Islet of Langerhans (tissue), 1 donor: ENCODE measurements around the gene SCART1.
A peak's percentile ranks its signal among the peaks of the same experiment; 100 is the strongest.
"Not testable (repeated sequence)": the region's sequence is repeated elsewhere in the genome, so short reads cannot be mapped to it uniquely, and the experiment has no call there.

Source experiments
- FAIRE-seq: peaks from one replicate; lab custom pipeline; 2011; peaks lifted over from hg19 to GRCh38; lab: Jason Lieb, UNC

SCART1 gene

DNA sequence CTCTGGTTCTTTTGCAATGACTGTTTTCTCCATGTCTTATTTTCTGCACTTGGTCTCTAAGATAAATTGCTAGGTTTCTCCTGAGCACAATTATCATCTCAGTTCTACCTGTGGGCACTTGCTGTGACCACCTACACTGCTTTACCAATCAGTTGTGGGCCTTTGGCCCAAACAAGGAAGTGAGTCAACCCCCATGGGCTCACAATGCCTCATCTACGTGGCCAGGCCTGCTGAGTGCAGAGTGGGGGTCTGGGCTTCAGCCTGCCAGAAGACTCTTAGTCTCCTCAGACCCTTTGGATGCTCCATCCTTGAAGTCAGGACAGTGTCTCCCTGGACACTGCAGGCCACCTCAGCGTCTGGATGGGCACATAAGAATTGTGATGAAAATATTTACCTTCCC lies 20.3 kb downstream of the SCART1 start:
- no peak for FAIRE-seq

DNA sequence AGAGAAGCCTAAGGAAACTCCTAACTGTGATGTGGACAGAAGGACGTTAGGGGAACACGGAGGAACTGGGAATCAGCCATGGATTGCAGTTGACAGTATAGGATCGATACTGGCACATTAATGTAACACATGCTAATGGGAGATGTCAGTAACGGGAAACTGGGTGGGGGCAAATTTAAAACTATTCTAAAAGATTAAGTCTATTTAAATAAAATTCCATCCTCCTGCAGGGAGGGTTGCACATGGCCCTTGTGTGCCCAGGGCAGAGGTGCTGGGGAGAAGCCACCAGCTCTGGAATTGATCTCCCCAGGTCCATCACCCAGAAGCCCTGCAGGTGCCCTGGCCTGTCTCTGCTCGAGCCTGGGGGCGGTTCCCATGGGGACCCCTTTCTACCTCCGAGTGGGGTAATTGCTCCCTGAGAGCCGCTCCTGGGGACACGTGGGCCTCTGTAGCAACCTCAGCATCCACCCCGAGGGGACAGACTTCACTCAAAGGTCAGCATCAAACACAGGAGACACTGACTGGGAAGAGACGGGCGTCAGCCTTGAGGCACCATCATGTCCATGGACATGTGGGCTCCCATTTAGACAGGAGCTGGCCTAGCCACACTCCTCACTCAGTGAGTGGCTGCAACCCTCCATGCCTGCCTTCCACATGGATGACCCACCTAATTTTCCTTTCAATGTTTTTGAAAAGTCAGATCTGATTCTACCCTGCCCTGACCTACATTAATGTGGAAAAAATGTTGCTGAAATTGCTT lies 21.1 kb downstream of the SCART1 start:
- no peak for FAIRE-seq

DNA sequence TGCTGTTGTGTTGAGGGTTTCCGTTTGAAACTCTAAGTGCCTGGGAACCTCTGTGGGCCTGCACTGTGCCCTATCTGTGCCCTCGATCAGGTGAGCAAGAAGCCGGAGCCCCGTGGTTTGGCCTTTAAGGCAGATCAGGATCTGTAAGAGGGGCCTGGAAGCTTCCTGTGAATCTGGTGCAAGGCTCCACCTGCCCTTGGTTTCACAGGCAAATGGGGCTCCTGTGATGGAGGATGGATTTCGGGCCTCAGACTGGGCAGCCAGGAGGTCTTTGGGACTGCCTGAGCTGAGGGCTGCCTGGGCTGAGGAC lies 21.6 kb downstream of the SCART1 start:
- FAIRE-seq: no peak

DNA sequence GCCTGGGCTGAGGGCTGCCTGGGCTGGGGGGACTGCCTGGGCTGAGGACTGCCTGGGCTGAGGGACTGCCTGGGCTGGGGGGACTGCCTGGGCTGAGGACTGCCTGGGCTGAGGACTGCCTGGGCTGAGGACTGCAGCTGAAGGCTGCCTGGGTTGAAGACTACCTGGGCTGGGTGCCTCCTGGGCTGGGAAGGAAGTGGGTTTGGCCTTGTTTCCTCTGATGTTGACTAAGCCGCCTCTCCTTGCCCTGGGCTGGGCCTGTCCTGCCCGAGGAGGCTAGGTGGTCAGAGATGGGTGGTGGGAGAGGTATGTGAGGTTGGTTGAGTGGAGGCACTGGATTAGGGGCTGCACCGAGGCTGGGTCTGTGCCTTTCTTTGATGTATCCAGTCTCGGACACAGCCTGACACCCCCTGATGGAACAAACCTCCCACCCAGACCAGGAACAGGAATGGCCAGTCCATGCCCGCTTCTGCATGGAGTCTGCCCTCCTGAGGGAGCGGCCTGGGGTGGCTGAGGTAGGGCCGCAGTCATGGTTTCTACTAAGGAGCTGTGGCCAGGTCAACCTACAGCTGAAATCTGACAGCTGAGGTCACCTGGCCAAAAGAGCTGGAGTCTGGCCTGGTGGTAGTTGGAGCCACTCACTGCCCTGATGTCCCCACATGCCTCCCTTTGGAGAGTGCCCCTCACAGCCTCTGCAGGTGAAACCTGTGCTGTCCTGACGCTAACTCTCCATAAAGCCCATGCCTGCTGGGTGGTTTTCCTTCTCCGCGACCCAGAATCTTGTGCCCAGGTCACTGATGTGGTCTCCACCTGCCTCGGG lies 22.3 kb downstream of the SCART1 start:
- no peak for FAIRE-seq

DNA sequence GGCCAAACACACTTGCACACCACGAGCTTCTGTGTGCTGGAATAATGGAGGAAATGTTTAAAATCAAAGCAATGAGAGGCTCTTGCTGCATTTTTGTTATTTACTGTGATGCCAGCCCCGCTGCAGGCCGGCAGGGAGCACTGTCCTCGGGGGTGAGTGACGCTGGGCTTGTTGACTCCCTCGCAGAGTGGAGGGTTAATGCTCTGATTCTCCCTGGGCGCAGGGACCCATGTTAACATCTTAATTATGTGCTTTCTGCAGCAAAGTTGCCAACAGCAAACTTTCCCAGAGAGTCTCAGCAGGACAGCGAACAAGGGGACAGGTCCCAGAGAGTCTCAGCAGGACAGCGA lies 22.9 kb downstream of the SCART1 start:
- FAIRE-seq: no peak

DNA sequence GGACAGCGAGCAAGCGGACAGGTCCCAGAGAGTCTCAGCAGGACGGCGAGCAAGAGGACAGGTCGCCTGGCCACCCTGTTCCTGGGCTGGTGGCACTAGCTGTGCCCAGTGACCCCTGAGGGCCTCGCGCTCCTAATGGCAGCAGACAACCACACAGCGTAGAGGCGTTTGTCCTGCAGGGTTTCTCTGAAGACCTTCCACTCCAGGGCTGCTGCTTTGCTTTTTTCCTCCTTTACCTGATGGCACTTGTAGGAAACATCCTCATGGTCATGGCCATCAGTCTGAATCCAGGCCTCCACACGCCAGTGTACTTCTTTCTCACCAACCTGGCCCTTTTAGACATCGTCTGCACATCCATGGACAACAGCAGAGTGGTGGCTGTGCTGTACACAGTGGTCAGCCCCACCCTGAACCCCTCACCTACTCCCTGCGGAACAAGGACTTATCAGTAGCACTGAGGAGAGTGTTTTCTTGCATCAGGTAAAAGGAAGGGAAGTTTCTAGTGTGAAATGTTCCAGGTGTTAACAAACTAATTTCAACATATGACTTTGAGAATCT lies 27.4 kb downstream of the SCART1 start:
- FAIRE-seq: no peak

DNA sequence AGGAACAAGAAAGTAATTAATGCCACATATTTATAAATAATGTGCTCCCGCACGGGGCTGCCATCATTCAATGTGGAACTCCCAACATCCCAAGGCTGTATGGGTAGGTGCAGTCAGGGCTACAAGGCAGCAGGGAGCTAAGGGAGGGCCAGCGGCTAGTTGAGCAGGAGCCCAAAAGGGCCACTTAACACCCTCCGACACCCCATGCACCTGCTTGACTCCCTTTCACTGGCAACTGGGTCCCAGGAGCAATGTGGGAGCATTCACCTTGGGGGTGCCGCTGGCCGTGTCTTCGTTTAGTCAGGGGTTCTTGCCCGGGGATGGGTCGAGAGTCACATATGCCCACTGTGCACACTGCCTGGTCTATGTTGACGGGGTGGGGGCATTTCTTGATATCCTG lies 27.9 kb downstream of the SCART1 start:
- FAIRE-seq: no peak

DNA sequence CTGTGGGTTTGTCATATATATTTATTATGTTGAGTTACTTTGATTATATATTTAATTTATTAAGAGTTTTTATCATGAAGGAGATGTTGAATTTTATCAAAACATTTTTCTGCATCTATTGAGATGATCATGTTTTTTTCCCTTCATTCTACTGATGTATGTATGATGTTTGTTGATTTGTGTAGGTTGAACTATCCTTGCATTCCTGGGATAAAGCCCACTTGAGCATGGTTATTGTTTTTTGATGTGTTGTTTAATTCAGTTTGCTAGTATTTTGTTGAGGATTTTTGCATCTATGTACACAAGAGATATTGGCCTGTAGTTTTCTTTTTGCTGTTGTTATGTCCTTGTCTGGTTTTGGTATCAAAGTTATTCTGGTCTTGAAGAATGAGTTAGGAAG lies 31.1 kb downstream of the SCART1 start:
- no peak for FAIRE-seq

DNA sequence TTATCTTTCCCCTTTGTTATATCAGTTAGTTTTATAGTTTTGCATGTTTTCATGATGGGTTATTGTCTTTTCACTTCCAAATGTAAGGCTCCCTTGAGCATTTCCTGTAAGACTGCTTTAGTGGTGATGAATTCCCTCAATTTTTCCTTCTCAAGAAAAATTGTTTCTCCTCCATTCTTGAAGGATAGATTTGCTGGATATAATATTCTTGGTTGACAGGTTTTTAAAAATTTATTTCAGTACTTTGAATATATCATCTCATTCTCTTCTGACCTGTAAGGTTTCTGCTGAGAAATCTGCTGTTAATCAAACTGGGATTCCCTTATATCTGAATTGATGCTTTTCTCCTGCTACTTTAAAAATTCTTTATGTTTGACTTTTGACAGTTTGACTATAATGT lies 33.3 kb downstream of the SCART1 start:
- no peak for FAIRE-seq

DNA sequence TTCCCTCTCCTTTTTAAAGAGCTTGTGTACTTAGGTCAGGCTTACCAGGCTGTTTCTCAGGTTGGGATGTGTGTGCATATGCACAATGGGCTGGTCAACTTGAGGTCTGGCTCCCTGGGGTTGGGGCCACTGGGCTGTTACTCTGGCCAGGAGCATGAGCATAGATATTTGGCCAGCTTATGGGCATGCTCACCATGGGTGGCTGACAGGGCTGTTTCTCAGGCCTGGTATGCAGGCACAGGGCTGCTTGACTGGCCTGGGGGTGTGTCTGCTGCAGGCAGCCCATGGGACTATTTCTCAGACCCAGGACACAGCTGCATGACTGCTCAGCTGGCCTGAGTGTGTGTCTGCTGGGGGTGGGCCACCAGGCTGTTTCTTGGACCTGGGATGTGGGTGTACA lies 34.6 kb downstream of the SCART1 start:
- FAIRE-seq: no peak

DNA sequence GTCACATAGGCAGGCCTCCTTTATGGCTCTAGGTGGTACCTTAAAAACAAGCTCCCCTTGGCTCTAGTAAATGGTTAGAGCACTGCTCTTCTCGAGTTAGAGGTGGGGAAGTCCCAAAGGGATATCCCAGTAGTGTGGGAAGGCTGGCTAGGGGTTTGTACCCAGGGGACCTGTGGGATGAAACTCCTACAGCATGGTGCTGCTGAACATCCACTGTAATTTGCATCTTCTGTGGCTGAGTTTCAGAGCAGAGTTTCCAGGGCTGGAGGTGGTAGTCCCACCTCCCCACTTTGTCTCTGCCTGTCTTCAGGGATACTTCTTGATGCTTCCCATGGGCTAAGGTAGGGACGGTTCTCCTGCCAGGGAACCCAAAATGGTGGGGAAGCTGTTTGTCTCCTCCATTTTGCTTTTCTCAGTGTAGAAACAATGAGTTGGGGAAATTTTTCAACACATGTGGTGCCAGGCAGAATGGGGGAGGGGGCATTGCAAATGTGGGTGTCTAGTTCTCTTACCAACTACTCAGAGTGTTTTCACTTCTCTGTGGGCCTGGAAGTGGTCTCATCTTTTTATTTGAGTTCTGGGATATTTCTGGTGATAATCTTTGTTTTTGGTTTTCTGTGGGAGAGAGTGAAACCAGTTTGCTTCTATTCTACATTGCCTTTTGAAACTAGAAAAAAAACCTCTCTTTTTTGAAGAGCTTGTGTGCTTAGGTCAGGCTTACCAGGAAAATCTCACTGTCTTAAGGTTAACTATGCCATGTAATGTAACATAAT lies 36.3 kb downstream of the SCART1 start:
- no peak for FAIRE-seq

DNA sequence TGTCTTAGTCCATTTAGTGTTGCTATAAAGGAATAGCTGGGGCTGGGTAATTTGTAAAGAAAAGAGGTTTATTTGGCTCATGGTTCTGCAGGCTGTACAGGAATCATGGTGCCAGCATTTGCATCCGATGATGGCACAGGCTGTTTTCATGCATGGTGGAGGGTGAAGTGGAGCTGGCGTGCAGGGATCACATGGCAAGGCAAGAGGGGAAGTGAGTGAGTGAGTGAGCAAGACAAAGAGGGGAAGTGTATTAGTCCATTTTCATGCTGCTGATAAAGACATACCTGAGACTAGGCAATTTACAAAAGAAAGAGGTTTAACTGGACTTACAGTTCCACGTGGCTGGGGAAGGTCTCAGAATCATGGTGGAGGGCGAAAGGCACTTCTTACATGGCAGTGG lies 39.8 kb downstream of the SCART1 start:
- FAIRE-seq: not testable (repeated sequence)

DNA sequence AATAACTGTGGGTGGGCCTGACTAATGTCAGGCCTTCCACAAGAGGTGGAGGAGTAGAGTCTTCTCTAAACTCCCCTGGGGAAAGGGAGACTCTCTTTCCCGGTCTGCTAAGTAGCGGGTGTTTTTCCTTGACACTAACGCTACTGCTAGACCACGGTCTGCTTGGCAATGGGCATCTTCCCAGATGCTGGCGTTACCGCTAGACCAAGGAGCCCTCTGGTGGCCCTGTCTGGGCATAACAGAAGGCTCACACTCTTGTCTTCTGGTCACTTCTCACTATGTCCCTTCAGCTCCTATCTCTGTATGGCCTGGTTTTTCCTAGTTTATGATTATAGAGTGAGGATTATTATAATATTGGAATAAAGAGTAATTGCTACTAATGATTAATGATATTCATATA lies 43.6 kb downstream of the SCART1 start:
- FAIRE-seq: not testable (repeated sequence)

DNA sequence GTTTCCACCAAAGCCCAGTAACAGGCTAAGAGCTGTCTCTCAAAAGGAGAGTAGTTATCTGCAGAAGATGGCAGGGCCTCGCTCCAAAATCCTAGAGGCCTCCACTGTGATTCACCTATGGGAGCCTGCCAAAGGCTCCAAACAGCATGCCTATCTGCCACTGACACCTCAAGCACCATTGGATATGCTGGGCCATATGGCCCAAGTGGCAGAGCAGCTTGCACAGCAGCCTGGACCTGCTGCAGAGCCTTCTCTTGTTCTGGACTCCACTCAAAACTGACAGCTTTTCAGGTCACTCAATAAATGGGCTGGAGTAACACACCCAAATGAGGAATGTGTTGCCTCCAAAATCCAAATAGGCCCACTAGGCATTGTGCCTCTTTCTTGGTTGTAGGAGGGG lies 45.4 kb downstream of the SCART1 start:
- FAIRE-seq: not testable (repeated sequence)

DNA sequence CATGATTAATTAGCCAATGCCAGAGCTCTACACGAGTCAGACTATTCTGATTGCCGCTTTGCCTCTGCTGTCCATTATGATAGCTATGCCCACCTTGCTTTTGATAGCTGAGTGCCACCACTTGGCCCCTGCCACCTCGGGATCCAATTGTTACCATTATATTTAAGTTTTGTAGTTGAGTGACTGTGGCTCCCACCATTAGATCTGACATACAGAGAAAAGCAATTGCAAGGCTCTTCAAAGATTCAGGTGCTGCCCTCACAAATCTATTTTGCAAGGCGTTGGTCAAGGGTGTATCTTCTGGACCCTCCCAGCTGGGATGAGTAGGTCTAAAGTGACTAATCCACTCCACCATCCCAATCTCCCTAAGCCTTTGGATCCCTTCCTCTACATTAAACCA lies 47.2 kb downstream of the SCART1 start:
- not testable (repeated sequence) for FAIRE-seq

DNA sequence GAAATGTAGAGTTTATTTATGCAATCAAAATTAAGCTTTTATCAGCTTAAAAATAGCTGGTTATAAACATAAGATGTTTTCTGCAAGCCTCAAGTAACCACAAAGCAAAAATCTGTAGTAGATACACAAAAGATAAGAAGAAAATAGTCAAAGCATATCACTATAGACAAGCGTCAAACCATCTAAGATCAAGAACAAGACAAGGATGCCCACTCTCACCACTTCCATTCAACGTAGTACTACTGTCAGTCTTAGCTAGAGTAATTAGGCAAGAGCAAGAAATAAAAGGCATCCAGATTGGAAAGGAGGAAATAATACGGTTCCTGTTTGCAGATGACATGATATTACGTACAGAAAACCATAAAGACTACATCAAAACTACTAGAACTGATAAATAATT lies 56.0 kb downstream of the SCART1 start:
- FAIRE-seq: no peak

DNA sequence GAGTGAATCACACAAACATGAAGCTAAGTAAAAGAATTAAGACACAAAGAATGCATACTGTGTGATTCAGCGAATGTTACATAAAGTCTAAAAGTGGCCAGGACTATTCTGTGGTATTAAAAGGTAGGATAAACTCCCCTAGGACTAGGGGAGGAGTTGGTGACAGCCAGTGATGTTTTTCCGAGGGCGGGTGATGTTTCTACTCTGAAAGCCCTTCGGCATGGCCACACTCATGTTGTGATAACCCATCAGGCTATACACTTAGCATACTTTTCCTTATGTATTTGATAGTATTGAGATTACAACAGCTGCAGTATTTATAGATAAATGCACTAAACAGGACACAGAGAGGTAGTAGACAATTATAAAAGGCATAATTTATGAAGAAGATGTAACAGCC lies 57.7 kb downstream of the SCART1 start:
- no peak for FAIRE-seq

DNA sequence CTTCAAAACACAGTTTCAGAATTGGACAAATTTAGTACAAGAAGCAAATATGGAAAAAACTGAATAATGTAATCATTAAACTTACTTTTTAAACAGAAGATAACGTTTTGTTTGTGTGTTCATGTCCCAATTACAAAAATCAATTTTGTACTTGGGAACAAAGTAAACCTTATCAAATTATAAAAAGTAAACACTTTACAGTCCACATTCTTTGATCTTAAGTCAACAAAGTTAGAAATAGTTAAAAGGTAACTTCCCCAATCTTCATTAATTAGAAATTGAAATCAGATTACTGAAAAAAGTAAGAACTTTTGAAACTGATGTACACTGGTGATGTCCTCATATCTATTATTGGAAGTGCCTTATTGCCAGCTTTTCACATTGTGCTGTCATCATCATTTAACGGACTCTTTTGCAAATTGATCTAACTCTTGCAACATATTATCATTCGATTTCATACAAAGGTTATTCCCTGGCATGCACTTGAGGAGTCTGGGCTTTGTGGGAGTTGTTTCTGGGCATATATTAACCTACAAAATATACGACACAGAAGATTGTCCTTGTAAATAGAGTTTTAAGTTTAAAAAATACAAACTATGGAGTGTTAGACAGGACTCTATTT lies 58.3 kb downstream of the SCART1 start:
- FAIRE-seq: peak; percentile 21

DNA sequence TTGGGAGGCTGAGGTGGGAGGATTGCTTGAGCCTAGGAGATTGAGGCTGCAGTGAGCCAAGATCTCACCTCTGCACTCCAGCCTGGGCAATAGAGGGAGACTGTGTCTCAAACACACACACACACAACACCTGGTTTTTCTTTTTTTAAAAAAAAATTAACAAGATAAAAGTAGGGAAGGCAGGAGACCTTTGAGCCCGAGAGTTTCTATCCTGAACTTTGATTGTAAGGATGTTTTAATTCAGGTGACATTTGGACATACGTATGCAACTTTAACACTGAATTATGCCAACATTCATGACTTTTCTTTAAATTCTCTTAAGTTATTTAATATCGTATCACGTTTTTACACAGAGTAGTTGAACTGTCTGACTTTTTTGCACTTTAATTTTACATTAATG lies 61.7 kb downstream of the SCART1 start:
- FAIRE-seq: no peak

DNA sequence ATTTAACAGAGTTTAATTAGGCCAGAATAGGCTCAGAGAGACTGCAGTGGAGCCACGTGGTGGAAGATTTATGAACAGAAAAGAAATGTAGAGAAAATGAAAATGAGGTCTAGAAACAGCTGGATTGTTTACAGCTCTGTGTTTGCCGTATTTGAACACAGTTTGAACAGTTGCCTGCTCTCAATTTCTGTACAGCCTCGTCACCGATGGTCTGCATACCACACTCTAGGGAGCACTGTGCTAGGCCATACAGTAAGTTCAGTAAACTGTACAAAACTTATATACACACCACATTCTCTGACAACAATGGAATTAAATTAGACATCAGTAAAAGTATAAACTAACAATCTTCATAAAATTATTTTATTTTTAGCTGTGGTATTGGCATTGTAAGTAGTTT lies 62.3 kb downstream of the SCART1 start:
- no peak for FAIRE-seq

DNA sequence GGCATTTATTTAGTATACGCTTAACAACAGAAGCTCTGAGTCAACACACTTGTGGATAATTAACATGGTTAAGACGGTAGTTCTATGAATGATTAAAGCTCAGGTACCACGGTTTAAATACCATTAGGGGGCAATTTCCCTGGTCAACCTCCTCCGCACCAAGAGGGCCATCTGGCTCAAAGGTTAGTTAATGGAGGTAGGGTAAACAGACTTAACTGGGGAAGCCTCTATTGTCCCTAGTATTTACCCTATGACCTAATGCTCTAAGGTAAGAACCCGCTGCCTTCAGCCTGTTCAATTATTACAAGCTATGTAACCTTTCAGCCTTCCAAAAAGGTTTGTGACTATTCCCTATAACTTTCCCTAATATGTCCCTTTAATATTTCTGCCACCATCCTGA lies 64.8 kb downstream of the SCART1 start:
- FAIRE-seq: not testable (repeated sequence)
